Femur (tissue), 1 donor: ENCODE results near the gene PRKCH.

Experiments
- DNase-seq: peaks from one replicate; pipeline ENCODE4 v3.0.0-alpha.2; 2017

Gene PRKCH

DNA sequence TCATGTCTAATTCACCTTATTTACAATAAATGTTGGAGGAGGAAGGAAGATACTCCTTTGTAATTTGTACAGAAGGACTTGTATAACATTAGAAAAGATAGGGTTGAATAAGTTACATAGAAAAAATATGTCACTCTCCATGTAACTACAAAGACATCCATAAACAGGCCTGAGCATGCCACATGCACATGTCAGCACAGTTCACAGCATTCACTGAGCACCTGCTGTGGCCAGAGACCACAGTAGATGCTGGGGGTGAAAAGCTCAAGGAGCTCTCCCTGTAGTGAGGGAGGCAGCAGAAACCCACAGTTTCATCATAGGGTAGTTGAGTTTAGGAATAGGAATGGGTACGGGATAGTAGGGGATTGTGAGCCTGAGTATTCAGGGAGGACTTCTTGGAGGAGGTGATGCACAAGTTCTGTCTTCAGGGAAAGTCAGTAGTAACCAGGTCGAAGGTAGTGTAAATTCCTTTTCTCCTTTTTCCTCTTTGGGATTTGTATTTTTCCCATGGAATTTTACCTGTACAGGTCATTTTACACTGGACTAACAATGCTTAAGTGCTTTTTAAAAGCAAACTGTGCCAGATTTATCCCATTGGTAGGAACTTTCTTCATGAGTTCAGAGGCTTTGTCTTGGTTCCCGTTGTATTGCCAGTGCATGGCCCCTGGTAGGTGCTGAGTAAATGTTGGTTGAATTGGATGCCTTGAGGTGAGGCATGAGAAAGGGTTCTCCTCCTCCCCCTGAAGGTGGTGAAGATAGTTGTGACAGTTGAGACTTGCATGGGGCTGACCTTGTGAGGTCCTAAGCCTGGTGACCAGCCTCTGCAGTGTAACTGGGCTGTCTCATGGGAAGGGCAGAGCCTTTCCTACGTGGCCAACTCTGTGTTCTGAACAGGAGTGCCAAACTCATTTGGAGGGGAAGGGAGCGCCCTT, 20.2 kb downstream of the PRKCH start:
- no peak for DNase-seq

DNA sequence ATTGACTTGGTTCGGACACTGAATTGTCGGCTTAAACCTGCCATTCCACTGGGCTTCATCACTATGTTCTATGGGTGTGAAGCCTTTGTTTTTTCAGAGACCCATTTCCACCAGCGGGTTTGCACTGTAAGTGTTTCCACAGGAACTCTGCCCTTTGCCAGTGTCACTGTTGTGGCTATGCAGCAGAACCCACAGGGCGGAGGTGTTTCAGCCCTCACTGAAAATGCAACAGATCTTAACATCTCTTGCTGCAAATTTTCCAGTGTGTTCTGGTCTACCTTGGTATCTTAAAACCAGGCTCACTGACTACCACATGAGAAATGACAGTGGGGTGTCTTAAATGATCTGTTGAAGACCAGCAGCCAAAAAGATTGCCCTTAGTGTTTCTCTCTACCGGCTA, 21.1 kb downstream of the PRKCH start:
- no peak for DNase-seq

DNA sequence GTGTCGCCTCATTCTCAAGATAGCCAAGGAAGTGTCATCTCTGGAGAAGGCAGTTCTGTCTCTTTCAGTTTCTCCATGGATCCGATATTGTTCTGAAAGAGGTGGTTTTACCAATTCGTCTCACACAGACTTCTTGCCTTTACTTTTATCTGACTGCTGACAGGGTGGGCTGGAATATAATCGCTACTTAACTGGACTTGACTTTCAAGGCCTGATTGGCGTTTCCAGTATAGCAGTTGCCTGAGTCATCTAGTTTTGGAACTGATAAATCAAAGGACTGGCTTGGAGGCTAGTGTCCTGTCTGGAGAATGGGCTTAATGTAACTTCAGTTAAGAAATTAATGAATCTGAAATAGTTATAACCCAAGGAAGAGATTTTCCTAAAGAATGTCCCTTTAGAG, 21.6 kb downstream of the PRKCH start:
- DNase-seq: no peak

DNA sequence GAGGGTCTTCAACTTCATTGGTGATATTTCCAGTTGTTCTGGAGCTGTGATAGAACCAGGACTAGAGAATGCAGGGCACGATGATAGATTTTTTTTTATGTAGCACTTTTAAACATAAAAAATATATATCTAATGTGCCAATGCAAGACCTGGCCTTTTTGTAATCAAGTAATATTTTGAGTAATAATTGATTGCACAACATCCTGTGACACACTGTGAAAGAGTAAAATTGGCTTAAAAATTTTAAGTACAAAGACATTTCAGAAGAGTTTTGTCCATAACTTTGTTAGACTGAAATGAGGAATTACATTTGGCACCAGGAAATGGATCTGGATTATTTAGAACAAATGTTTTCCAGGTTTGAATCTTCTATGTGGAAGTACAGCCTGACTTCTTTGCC, 22.1 kb downstream of the PRKCH start:
- DNase-seq: no peak

DNA sequence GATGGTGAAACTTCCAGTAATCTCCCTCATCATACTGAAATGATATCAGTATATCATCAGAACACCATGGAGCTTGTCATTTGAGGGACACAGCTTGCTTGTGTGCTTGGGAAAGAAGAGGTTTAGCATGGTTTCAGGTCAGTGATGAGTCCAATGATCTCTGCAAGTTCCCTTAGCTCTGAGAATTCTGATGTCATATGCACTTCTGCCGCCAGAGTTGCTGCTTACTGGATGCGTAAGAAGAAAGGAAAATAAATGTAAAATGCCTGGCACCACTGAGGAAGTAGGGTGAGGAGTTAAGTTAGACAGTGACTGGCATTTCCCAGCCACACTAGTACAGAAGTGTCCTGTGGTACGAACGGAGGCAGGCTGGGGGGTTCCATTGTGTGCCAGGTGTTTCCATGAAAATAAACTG, 22.6 kb downstream of the PRKCH start:
- DNase-seq: no peak

DNA sequence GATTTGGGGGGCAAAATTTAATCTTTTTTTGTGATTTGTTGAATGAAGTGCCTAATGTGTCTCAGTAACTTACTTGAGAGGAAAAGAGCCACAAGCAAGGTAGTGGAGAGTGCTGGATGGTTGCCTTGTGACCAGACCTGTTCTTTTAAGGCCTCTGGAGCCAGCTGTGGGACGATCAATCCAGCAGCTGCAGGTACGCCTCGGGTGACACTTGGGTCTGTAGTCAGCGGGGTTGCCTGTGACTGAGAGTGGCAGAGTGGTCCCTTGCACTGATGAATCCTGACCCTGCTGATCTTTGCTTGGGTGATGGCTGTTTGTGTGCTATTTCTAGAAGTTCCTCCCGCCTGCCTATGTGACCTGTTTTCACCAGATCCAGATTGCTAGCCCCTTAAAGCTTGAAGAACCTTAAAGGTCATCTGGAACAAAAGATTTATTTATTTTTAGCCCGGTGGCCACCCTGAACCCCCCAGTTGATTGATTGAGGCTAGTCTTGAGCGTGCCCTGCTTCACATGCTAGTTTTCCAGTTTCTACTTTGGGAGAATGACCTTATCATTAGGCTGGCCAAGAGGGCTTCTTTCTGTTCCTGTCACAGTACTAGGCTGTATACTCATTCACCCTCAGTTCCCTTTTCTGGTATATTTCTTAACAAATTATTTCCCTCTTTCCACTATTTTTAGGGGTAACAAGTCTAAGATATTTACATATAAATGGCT, 23.2 kb downstream of the PRKCH start:
- DNase-seq: no peak

DNA sequence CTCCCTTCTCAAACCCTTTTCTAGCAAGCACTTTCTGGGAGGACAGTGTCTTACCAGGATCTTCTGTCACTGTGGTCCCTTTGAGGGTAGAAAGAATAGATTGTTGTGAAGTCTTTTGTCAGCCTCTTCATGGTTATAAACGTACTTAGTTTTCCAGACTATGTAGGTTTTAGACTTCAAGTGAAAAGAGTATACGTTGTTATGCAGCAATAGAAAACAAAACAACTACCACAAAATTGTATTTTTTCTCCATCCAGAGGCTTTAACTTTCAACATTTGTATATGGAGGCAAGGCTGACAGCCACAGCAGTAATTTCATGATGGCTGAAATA, 23.7 kb downstream of the PRKCH start:
- no peak for DNase-seq

DNA sequence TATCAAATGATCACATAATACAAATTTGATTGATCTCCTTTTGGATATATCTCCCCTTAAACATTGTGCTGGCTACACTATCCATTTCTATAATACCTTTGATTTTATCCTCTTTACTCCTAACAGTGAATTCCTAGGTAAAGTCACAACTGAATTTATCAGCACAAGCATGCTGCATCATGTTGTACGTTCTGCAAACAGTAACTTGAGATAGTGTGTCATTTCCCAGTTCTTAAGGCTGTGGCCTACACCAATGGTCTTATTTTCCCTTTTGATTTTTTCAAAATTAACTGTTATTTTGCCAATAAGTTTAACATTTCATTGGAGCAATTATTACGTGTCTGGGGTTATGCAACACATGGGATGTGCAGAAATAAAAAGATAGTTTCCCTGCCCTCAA, 24.8 kb downstream of the PRKCH start:
- no peak for DNase-seq

DNA sequence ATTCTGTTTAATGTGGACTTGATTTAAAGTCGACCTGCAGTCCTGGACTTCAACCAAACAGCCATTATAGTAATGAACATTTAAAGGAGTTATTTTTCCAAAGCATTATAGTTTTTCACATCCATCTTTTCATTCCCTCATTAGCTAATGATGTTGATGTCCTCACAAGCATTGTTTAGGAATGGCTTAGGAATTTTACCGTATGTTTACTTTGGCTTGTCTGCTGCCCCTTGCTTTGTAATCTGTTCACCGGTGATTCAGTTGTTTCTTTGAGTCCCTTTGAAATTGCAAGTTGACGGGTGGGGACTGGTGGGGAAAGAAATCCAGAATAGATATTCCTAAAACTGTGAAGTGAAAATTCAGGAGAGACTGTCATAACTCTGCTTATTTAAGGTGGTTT, 25.4 kb downstream of the PRKCH start:
- DNase-seq: no peak

DNA sequence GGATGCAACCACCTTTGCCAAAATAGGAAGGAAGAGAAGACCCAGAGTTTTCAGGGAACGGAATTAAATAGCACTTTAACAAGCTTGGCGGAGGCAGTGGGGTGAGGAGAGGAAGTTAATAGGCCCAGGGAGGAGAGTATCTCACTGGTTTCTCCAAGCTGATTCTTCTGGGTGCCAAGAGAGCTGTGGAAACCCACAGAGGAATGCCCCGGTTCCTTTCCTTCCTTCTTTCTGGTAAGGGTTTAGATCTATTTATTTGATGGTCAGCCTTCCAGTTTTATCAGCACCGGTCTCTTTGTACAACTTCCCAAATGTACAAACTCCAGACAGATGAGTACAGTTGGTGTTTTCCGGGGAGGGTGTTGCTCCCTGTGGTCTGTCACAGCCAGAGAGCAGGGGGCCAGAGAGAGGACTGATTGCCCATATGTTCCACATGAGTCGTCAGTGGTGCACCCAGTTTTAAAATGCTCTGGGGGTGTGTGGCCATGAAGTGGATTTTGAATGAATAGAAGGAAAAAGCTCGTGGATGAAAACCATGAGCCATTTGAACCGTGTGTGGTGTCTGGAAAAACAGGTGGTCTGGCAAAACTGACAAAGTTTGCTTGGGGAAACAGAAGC, 26.6 kb downstream of the PRKCH start:
- DNase-seq: no peak

DNA sequence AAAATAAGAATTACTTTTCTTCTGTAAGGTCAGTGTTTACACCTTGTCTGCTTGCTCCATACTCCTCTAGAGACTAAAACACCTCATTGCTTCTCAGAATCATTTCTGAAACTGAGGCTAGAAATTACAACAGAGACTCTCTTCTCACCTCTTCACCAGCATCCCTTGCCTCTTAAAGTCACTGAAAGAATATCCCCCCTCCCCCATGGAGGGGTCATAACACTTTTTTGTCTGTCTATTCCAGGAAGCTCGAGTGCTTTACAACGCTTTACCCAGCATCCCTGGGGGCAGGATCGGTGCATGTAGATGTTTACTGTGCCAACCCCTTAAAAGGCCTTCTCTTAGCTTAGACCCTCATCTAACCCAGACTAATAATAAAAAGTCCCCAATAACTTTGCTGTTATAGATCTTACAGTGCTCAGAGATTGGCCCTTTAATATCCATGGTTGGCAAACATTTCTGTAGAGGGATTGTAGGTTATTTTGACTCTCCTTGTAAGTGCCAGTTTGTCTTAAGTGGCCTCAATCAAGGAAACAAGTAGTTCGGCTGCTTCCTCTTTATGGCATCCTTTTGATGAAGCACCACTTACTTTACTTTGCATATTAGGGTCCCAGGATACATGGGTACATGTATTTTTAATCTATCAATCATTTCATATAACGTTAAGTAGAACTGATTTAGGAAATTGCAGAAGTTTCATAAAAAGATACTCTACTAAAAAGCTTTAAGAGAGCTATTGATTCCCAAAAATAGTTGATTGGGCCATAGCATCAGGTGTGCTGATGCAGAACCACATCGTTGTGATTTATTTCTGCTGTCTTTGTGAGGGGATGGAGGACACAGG, 29.3 kb downstream of the PRKCH start:
- DNase-seq: no peak

DNA sequence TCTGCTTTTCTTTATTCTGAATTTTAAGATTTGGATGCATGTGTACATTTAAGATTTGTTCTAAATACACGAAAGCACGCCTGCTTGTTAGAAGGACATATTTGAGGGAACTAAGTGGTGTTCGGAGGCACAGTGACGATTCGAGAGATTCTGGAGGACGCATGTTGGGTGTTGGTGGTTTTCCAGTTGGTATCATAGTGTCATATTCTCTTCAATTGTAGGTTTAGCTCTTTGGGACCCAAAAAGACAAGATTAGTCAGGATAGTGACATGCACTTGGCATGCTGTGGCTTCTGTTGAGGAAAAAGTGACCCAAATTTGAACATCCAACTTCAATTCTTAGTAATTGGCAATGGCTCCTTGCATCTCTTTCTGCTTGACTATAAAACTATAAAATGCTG, 30.1 kb downstream of the PRKCH start:
- DNase-seq: no peak

DNA sequence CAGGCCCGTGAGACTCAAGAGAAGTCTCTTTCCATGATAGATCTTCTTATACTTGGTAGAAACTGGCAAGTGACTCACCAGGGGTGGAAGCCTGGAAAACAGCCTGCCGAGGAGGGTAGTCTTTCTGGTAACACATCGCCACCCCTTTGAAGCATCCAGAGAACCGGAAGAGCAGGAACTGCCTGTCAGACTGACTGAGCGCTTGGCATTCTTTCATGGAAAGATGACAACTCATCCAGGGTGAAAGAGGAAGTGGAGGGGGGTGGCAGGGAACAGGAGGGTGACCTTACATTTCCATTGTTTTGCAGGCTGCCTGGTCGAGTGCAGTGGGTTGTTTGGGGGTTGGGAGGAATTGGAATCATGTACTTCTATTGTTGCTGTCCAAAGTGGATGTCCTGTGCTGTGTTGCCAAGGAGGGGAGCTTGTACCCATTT, 34.5 kb downstream of the PRKCH start:
- peak; percentile 61 for DNase-seq

DNA sequence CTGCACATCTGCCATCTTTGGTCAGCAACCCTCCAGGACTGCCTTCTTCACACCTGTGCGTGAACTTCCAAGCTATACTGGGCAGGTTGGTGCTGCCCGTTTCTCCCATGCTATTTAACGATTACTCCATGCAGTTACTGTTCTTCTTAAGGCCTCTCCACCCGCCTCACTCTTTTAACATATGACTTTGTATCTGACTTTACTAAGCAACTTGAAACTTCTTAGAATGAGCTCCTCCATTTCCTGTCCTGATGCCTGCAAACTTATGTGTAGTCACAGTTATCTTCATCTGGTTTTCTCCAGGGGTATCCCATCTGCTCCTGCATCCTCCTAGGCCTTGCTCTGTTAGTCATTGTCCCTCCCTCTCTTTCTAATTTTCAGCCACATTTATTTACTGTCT, 35.7 kb downstream of the PRKCH start:
- no peak for DNase-seq

DNA sequence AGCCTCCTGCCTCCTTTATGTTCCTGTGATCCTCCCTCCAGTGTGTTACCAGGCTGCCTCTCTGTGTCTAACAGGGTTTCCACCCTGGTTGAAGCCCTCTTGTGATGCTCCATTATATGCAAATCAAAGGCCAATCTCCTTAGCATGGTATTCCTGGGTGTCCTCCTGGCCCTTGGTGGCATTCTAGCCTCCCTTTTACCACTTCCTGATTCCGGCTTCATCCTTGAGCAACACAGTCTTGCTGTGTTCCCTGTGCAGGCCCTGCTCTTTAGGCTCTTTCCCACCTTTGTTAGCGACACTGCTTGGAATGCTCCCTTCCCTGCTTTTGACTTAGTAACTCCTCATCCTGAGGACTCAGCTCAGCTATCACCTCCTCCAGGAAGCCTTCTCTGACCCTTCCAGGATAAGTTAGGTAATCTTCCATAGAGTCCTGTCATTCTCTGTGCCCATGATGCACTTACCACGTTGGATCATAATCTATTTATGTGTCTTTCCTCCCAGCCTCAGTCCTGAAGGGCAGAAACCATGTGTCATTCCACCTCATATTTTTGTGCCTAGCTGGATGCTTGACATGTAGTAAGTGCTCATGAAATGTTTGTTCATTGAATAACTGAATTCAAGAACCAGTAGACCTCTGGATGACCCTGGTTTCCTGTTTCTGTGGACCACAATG, 37.3 kb downstream of the PRKCH start:
- DNase-seq: no peak

DNA sequence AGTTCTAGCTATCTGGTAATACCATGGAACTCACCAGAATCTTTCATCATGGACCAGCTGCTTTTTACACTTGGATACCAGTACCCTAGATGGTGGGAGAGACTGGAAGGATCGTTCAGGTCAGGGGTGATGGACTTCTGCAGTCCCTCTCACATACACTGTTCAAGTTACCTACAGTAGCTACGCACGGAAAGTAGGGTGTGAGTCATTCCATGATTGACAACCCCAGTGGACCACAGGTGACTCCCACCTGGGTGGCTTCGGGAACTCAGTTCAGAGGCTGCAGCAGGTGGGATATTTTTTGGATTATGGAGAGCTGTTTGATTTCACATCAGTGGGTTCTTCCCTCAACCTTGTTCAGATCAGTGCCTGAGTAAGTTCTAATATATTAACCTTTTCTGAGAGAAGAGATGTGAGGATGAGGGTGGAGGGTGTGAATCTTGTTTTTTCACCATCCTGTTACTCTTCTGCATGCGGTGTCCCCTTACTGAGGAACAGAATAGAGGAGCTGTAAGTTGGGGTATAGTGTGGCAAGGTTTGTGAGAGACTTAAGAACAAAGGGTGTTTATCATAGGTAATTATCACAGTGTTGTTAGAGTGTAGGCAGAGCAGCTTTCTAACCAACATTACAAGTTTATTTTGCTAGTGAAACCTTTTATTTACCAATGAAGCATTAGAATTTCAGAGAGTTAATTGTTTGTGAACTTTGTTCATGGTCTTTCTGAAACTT, 39.6 kb downstream of the PRKCH start:
- DNase-seq: no peak

DNA sequence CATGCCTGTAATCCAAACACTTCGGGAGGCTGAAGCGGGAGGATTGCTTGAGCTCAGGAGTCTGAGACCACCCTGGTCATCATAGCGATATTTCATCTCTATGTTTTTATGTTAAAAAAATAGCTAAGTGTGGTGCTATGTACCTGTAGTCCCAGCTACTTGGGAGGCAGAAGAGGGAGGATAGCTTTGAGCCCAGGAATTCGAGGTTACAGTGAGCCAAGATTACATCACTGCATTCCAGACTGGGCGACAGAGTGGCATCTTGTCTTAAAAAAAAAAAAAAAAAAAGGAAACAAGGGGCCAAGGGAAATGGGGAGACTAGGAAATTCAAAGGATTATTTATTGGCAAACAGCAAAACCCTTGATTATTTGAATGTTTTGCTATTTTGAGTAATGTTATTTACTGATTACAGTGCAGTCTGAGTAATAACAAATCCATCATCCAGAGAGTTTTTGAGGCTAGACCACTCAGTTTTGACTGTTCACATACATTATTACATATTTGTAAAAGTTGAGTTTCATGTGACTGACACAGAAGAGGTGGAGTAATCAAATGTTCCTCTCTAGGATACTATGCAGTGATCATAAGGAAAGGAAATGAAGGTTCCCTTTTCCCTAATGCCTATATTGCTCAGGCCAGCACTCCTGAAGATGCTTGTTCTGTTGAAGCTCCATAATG, 40.8 kb downstream of the PRKCH start:
- no peak for DNase-seq

DNA sequence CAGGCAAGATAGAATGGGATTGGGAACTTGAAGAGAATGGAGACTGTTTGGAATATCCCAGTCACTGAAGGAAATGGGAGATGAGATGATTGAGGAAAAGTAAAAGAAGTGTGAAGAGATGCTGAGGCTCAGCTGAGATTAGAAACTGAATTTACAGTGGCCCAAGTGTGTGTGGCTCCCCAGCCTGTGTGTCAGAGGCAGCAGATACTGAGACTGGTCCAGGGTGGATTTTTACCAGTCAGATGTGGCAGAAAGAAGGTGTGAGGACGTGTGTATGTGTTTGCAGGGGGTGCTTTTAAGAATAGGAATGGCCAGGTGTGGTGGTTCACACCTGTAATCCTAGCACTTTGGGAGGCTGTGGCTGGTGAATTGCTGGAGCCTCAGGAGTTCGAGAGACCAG, 42.9 kb downstream of the PRKCH start:
- no peak for DNase-seq

DNA sequence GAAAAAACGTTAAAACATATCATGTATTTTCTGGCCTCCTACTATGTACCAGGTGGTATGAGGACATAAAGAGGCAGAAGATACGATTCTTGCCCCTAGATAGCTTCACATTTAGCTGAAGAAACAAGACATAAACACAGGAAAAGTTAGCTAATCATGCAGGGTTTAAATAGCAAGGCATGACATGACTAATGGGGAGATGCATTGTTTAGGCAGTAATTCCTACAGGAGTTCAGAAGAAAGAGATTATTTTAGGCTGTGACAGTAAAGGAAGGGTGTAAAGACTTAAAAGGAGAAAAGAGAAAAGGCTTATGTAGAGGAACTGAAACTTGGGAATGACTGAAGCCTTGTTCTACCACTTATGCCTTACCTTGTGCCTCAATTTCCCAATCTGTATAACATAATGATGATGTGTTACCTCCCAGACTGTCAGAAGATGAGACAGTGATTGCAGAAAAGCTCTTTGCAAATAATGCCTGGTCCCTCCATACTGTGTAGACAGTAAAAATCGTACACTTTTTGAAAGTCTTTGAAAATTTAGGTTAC, 44.4 kb downstream of the PRKCH start:
- no peak for DNase-seq

DNA sequence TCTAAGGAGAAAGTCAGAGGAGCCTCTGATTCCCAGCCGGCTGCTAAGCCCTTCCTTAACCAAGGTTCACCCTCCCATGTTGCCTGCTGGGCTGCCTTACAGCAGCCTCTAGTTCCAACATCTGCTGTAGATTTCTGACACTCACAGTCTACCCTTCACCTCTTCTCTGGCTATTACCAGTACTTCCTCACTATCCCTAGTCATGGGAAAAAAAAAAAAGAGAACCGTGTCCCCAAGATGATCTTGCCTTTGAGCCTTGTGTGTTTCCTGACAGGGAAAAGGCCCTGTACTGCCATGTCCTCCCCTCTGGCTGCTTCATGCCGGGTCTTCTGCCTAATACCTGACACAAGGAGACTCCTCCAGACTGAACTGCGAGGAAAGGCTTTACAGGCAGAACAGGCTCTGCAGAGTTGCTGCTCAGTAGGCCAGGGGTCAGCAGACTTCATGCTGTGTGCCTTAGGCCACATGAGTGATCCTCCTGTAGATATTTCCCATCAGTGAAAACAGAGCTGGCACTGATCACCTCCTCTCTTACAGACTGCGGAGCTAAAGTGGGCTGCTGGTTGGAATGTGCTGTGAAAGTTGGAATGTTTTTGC, 46.8 kb downstream of the PRKCH start:
- DNase-seq: no peak
